GM18909 (cell line): Measurements from ENCODE around the gene NAT14.
"Not testable (repeated sequence)": the region's sequence is repeated elsewhere in the genome, so short reads cannot be mapped to it uniquely, and the experiment has no call there.

Experiments
- ATAC-seq: cut with Tn5 transposase; IDR thresholded peaks from one replicate; pipeline ENCODE4 v1.9.1; 2021; ENCODE audit warnings: mild to moderate bottlenecking; ENCODE audit not compliant: unreplicated experiment, poor library complexity

NAT14 gene

DNA sequence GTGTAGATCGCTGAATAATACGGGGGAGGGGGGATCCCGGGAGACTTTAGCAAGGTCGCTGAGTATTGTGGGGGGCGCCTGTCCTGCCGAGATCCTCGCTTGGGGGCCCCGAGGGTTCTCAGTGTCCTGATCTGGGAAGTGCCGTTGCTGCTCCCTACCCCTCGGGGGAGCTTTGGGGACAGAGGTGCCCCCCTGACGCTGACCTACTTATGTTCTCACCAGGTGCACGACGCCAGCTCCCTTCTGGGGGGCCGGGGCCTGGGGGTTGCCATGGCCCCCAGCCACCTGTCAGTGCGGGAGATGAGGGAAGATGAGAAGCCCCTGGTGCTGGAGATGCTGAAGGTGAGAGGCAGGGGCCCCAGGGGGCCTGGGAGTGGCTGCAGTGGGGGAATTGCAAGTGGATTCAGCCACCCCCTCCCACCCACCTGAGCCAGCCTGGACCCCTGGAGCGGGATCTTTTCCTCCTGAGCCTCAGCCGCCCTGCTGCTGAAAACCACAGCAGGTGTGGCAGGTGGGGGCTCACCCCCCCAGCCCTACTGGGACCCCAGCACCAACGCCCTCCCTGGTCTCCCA is 537 bp downstream of the NAT14 start:
- ATAC-seq: no peak

GRCh38 chr19:55486043-55486970 is 1.3 kb downstream of the NAT14 start:
- ATAC-seq: no peak

- ATAC-seq: no peak
These were observed 2.3 kb downstream of the NAT14 start for GRCh38 chr19:55486971-55487923.

DNA sequence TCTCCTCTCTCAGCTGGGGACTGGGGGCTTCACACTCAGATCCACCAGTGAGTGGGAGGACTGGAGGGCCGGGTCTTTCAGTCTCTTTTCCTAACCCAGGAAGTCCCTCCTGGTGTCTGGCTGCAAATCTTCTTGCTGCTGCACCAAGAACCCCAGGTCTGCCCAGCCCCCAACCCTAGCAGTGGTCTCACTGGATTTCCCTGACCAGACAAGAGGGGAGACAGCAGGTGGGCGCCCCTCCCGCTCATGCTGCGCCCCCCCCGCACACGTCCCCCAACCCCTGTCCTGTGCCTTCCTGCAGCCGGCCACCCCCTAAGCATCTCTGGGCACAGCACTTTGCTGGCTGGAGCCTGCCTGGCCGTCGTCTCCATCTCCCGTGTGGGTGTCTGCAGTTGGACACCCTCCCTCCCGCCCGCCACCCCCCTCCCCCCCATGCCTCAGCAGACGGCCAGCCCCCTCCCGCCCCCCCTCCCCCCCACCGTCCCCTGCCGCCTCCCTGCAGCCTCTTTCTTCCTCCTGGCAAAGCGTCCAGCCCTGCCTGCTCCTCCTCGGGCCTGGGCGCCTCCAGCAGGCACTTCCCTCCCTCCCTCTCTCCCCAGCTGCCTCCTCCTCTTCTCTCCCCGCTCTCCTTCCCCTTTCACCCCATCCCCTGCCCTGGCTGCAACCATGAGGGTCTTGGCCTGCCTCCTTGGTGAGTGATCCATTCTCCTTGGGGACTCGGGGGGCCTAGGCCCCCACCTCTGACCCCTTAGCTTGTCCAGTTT is 3.1 kb downstream of the NAT14 start, which contains the start of gene SSC5D:
TSS of gene SSC5D (plus strand) at position 513 of the 764 bp plus-strand sequence. CDS start at position 667, 154 bp downstream.
- ATAC-seq: no peak

- ATAC-seq: no peak
These were observed 4.2 kb downstream of the NAT14 start for GRCh38 chr19:55488986-55489710.

- no peak for ATAC-seq
These were observed 4.9 kb downstream of the NAT14 start for GRCh38 chr19:55489711-55490477.

DNA sequence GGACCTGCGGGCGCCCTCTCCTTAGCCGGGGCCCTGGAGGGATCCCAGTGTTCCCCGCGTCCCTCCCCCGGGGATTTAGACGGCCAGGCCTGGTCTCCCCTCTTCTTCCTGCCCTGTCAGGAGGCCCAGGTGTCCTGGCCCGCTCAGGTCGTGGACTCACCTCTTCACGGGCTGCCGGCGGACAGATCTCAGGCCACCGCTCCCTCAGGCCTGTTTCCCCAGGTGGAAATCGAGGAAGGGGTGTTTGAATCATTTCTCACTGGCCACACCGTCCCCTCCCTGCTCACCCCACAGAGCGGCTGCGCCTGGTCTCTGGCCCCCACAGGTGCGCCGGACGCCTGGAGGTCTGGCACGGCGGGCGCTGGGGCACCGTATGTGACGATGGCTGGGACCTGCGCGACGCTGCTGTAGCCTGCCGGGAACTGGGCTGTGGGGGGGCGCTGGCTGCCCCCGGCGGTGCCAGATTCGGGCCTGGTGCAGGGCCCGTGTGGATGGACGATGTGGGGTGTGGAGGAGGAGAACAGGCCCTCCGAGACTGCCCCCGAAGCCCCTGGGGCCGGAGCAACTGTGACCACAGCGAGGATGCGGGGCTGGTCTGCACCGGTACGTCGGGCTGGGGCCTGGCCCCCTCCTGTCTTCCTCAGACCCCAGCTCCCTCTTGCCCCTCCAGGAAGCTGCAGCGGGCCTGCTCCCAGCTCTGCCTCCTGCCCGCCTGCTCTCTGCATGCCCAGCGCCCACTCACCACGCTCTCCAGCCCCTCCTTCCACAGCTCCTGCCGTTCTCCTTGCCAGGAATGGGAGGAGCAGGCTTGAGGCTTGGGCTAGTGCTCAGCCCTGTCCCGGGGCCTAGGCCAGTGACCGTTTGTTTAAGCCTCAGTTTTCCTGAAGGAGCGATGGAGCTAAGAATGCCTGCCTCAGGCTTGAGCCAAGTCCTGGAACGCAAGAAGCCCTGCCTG is 5.8 kb downstream of the NAT14 start:
- ATAC-seq: no peak

DNA sequence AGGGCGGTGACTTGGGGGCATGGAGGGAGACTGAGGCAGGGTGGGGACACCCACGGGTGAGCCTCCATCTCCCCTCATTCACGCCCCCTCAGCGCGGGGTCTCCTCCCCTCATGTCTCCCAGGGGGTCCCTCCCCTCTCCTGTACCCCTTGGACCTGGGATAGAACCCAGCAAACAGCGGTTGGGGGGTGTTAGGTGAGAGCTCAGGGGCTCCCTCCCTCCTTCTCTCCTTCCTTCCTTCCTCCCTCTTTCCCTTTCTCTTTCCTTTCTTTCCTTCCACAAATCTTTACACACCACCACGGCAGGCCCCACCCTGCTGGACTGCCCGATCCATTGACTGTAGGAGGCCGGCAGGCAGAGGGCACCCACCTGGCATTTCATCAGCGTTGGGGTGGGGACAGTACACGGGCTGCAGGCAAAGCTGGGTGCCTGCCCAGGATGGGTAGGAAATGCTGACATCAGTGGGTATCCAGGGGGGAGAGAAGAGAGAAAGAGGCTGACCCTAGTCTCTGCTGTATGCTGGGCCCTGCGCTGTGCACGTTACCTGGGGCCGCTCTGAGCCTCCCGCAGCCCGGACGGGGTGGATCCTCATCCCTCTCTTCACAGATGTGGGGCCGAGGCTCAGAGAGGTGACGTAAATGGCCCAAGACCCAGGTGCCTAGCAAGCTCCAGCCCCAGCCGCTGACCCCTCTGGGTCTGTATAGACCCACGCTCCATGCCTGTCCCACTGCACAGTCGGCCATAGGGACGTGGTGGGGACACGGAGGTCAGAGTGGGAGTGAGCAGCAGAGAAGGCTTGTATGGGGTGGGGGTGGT is 6.8 kb downstream of the NAT14 start:
- no peak for ATAC-seq

DNA sequence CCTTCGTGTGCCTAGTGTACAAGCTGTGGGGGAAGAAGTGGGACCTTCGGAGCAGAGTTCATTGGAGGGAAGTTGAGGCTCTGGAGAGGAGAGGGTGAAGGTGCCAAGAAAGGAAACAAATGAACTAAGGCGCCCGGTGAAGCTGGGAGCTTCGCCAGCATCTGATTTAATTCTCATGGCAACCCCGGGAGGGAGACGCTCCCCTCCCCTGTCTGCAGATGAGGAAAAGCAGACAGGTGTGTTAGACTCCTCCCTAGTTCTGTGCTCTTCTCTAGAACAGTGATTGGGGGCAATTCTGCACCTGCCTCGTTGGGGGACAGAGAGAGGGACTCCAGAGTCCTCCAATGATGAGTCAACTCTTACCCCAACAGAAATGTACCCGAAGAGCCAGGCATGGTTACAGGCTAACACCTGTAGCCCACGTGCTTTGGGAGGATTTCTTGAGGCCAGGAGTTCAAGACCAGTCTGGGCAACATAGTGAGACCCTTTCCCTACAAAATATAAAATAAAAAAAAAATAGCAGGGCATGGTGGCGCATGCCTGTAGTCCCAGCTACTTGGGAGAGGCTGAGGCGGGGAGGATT is 7.5 kb downstream of the NAT14 start:
- no peak for ATAC-seq

DNA sequence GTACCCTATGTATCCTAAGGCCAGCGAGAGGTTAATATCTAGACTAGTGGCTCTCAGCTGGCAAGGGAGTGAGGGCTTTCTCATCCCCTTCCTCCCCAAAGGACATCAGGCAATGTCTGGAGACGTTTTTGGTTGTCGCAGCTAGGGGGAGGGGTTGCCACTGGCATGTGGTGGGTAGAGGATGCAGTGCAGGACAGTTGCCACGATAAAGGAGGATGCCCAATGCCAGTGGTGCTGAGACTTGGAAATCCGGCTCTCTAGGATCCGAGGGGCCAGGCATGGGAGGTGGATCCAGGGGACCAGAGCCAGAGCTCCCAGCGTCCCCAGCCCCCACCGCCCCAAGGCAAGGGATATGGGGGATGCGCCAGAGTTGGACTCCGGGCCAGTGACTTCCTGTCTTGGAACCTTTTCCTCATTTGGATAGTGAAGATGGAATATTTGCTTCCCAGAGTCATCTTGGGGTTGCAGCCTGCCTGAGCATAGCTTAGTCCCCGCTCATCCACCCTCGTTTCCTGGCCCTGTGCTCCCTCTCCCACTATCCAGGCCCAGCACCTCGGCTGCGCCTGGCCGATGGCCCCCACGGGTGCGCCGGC is 8.2 kb downstream of the NAT14 start:
- ATAC-seq: no peak

- ATAC-seq: no peak
These were observed 8.7 kb downstream of the NAT14 start for GRCh38 chr19:55493645-55494171.

- ATAC-seq: no peak
These were observed 9.3 kb downstream of the NAT14 start for GRCh38 chr19:55494172-55494761.

- no peak for ATAC-seq
These were observed 10.8 kb downstream of the NAT14 start for GRCh38 chr19:55495646-55496349.

DNA sequence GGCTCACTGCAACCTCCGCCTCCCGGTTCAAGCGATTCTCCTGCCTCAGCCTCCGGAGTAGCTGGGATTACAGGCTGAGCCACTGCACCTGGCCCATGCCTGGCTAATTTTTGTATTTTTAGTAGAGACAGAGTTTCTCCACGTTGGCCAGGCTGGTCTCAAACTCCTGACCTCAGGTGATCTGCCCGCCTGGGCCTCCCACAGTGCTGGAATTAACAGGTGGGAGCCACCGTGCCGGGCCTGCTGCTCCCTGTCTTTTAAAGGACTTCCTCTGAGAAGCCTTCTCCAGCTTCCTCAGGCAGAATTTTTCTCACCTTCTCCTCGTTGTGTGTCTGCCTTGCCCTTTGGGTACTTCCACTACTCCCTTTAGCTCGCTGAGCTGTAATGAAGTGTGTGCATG is 11.8 kb downstream of the NAT14 start:
- not testable (repeated sequence) for ATAC-seq

- no peak for ATAC-seq
These were observed 12.8 kb downstream of the NAT14 start for GRCh38 chr19:55497763-55498162.
